Kidney (tissue), 14 donors: ENCODE measurements around the gene LLGL2. TPM values are rescaled to one million over a fixed set of nuclear protein-coding genes. Genes with fewer than 3 reads are reported as not detected.

Experiments
- DNase-seq, 5 donors: peaks; one replicate each; pipeline ENCODE4 v3.0.0-alpha.2; 2013 to 2020
- FAIRE-seq: peaks from 2 replicates; lab custom pipeline; 2012; peaks lifted over from hg19 to GRCh38; lab: Jason Lieb, UNC
- H3K27ac ChIP-seq, 2 donors: one replicate each; pipeline ENCODE4 v1.7.0; 2013; ENCODE audit warnings: low read depth in 2 of 2, low read length in 2 of 2, inconsistent platforms in 1 of 2
- H3K27me3 ChIP-seq: one replicate; pipeline ENCODE4 v1.7.1; 2013; ENCODE audit warnings: low read length, inconsistent platforms; ENCODE audit not compliant: control insufficient read depth, insufficient read depth
- H3K36me3 ChIP-seq, 3 donors: one replicate each; pipeline versions ENCODE4 v1.7.0 to v1.7.1; 2013; ENCODE audit warnings: low read length in 3 of 3, control low read depth in 1 of 3, inconsistent platforms in 1 of 3; ENCODE audit not compliant: insufficient read depth in 3 of 3, control insufficient read depth in 2 of 3
- H3K4me1 ChIP-seq, 3 donors: one replicate each; pipeline versions ENCODE4 v1.7.0 to v1.7.1; 2013; ENCODE audit warnings: low read length in 3 of 3, inconsistent platforms in 1 of 3, low read depth in 1 of 3; ENCODE audit not compliant: control insufficient read depth in 2 of 3, insufficient read depth in 2 of 3
- H3K4me3 ChIP-seq, 3 donors: one replicate each; pipeline versions ENCODE4 v1.7.0 to v1.8.1; 2013; ENCODE audit warnings: low read length in 3 of 3, control low read depth in 1 of 3, inconsistent platforms in 1 of 3
- H3K9ac ChIP-seq, 3 donors: one replicate each; pipeline versions ENCODE4 v1.7.0 to v1.7.1; 2013; ENCODE audit warnings: low read length in 3 of 3, control low read depth in 1 of 3, inconsistent platforms in 1 of 3
- H3K9me3 ChIP-seq, 3 donors: one replicate each; pipeline versions ENCODE4 v1.7.0 to v1.7.1; 2013; ENCODE audit warnings: low read length in 3 of 3, control low read depth in 1 of 3, inconsistent platforms in 1 of 3; ENCODE audit not compliant: control insufficient read depth in 2 of 3, insufficient read depth in 1 of 3
- intact Hi-C: fragments of 100-400 bp; cut with DNase I; formaldehyde crosslinking; loops from one replicate; pipeline ENCODE4 v1.11.1; 2022
- polyA plus RNA-seq: library from polyadenylated mRNA; stranded (reverse); fragments of 350-450 nt; fragmentation: Illumina TruSeq; extraction: RNeasy Lipid Tissue Mini Kit (QIAGEN cat#74804); gene quantifications from one replicate; pipeline ENCODE4 v1.2.3, GENCODE V29; 2014; ENCODE audit warnings: low read depth, low replicate concordance; ENCODE audit not compliant: insufficient read depth
- total RNA-seq: library from RNA; stranded (reverse); fragmentation: NEBNext Ultra II Directional; extraction: Animal tissue kit (Norgen Biotek cat#: 25700); gene quantifications from one replicate; pipeline ENCODE4 v1.2.1, GENCODE V29; 2021
- TF ChIP-seq, protein P1 (sequence below): IDR thresholded peaks from 3 replicates; pipeline ENCODE4 v1.5.1; 2012; ENCODE audit warnings: mild to moderate bottlenecking, moderate library complexity, borderline replicate concordance; ENCODE audit not compliant: insufficient read depth; ENCODE audit errors: extremely low read depth
- donor health status: control.
- donor health status: control.
- donor health status: control.
- donor health status: control.
- donor health status: control.
- donor health status: DM: yes; HTN: yes; CAD: no.
- donor health status: Normal renal cell carcinoma (clear cell type).

The LLGL2 gene
- total and polyA plus RNA-seq, 2 donors from 2014 or later: 181 to 262 TPM

DNA sequence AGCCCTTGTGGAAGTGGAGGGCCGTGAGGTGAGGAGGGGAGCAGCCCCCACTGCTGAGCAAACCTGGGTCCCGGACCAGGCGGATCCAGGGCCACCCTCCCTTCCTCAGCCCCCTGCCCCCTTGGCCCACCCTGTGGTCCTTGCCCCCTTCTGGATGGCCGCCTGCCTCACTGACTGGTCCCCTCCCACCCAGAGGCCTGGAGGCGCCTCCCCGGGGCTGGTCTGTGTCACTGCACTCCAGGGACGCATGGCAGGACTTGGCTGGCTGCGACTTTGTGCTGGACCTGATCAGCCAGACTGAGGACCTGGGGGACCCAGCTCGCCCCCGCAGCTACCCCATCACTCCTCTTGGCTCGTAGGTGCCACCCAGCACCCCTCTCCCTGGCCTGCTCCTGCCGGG is 88.5 kb downstream of the LLGL2 start:
- H3K4me1 ChIP-seq: peaks cover 0 to 2% (median 0%) of the 10 kb centered on the region in 3 donors
- intact Hi-C loops: no loop called here
- TF ChIP-seq, protein P1, sequence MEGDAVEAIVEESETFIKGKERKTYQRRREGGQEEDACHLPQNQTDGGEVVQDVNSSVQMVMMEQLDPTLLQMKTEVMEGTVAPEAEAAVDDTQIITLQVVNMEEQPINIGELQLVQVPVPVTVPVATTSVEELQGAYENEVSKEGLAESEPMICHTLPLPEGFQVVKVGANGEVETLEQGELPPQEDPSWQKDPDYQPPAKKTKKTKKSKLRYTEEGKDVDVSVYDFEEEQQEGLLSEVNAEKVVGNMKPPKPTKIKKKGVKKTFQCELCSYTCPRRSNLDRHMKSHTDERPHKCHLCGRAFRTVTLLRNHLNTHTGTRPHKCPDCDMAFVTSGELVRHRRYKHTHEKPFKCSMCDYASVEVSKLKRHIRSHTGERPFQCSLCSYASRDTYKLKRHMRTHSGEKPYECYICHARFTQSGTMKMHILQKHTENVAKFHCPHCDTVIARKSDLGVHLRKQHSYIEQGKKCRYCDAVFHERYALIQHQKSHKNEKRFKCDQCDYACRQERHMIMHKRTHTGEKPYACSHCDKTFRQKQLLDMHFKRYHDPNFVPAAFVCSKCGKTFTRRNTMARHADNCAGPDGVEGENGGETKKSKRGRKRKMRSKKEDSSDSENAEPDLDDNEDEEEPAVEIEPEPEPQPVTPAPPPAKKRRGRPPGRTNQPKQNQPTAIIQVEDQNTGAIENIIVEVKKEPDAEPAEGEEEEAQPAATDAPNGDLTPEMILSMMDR: no peak
- FAIRE-seq: no peak
- H3K27me3 ChIP-seq: no peaks in the 10 kb centered on the region
- DNase-seq: no peak
- H3K36me3 ChIP-seq: peaks cover 0 to 25% (median 7%) of the 10 kb centered on the region in 3 donors
- H3K9me3 ChIP-seq: no peaks in the 10 kb centered on the region
- no peak overlapping the region for H3K27ac ChIP-seq
- no peak overlapping the region for H3K9ac ChIP-seq
- H3K4me3 ChIP-seq: no peak overlapping the region

DNA sequence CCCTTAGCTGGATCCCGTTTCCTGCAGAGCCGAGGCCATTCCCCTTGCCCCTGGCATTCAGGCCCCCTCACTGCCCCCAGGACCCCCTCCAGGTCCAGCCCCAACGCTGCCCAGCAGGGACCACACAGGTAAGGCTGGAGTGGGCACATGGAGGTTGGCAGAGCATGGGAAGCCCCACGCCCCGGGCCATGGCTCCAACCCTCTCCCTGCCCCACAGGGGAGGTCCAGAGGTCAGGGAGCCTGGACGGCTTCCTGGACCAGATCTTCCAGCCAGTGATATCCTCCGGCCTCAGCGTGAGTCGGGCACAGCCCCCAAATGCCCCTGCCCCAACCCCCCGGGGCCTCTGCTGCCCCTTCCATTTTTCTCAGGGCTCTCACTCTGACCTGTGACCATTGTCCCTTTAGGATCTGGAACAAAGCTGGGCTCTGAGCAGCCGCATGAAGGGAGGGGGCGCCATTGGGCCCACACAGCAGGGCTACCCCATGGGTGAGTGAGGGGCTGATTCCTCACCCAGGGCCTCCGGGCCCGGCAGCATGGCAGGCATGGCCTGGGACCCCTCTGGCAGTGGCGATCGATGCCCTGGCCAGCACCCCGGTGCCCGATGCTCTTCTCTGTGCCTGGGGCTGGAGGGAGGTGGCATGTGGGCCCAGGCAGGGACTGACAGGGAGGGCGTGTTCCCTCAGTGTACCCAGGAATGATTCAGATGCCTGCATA is 89.2 kb downstream of the LLGL2 start:
- no peak for DNase-seq
- TF ChIP-seq, protein P1: no peak
- peaks cover 0 to 25% (median 7%) of the 10 kb centered on the region in 3 donors for H3K36me3 ChIP-seq
- FAIRE-seq: no peak
- no peaks in the 10 kb centered on the region for H3K27me3 ChIP-seq
- peak overlapping the region in 1 of 2 donors; percentile 22 for H3K27ac ChIP-seq
- H3K9ac ChIP-seq: no peak overlapping the region
- no peaks in the 10 kb centered on the region for H3K9me3 ChIP-seq
- intact Hi-C loops: no loop called here
- no peak overlapping the region for H3K4me3 ChIP-seq
- peaks cover 0 to 2% (median 0%) of the 10 kb centered on the region in 3 donors for H3K4me1 ChIP-seq

DNA sequence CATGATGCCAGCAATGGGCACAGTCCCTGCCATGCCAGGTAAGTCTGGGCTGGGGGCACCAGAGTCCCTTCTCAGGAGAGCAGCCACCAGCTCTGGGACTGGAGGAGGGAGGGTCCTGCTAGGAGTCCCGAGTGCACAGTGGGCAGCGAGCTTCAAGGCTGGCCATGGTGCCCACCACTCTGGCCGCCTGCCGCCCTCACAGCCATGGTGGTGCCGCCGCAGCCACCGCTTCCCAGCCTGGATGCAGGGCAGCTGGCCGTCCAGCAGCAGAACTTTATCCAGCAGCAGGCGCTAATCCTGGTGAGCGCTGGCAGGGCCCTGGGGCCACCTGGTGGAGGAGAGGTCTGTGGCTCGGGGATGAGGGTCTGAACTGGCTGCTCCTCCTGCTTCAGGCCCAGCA is 89.8 kb downstream of the LLGL2 start:
- Histone ChIP-seq H3K36me3 (peaks cover 0 to 31% (median 11%) of the 10 kb centered on the region in 3 donors), H3K4me3 (no peak overlapping the region), H3K4me1 (peaks cover 0 to 2% (median 0%) of the 10 kb centered on the region in 3 donors), H3K27me3 (no peaks in the 10 kb centered on the region), H3K9me3 (no peaks in the 10 kb centered on the region), H3K27ac (no peak overlapping the region), H3K9ac (no peak overlapping the region)
- FAIRE-seq (no peak), DNase-seq (no peak)
- intact Hi-C loops: no loop called here
- TF ChIP-seq, protein P1: no peak
